Activated CD4-positive, alpha-beta T cell treated with anti-CD3 and anti-CD28 coated beads, Interleukin-2, amount 50 U/mL, for 48 hours (primary cell): ENCODE data around the gene ERGIC2.
"Not testable (repeated sequence)": the region's sequence is repeated elsewhere in the genome, so short reads cannot be mapped to it uniquely, and the experiment has no call there.

Experiments used
- DNase-seq, 2 experiments: peaks; one replicate each; pipeline ENCODE4 v3.0.0-alpha.2; 2020

Gene ERGIC2

DNA sequence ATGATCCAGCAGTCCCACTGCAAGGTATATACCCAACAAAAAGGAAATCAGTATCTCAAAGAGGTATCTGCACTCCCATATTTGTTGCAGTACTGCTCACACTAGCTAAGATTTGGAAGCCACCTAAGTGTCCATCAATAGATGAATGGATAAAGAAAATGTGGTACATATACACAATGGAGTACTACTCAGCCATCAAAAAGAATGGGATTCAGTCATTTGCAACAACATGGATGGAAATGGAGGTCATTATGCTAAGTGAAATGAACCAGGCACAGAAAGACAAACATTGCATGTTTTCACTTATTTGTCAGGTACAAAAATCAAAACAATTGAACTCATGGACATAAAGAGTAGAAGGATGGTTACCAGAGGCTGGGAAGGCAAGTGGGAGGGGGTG is 90.5 kb downstream of the ERGIC2 start:
- not testable (repeated sequence) for DNase-seq

DNA sequence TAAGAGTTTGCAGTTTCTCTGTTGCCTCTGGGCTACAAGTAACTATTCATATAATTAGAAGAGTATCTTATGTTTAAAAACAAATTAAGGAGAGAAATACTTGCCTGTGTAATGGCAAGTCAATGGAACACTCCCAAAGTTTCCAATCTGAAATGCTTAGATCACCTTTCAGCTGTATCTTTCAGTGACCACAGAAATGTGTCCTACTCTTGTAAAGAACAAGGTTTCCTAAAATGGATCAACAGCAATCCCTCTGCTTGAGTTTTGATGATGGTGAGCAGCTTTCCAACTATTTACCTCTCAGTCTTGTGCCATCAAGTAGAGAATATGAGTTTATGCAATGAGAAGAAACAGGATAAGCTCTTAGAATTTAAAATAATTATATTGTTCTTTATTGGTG is 92.9 kb downstream of the ERGIC2 start:
- no peak for DNase-seq

DNA sequence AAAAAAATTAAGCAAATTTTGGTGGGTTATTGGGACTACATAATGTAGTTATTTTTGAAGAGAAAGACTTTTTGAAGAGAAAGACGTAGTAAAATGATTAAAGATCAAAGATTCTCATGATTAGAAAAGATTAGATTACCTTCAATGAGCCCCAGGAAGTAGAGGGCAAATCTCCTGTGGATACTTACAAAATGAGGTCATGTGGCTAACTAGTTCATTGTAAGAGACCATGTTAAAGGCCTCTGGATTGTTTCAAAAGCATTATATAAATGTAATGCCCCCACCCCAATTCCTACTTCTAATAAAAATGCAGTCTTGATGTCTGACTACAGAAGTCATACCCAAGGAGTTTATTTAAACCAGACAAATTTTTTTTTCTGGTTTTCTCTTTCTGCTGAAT is 93.3 kb downstream of the ERGIC2 start:
- no peak for DNase-seq
